Measurements from ENCODE around the gene MPEG1.

DNA sequence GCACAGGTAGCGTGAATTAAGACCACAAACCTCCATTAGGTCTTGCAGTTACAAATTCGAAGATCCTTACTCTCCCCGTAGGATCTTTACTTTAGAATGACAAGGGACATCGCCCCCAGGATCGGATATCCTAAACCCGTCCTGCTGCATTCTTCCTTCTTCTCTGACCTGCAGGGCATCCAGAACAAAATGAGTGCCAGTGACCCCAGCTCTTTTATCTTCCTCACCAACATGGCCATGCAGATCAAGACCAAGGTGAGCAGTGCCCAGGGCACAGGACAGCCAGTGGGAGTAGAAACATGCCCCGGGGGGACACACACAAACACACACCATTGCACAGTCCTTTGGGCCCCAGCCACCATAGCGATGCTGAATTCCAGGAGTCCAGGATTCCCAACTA is 42.6 kb upstream of the MPEG1 start:
- TF ChIP-seq, protein P1, sequence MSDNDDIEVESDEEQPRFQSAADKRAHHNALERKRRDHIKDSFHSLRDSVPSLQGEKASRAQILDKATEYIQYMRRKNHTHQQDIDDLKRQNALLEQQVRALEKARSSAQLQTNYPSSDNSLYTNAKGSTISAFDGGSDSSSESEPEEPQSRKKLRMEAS (IDR thresholded peaks at IDR 0.05): no peak
- TF ChIP-seq EP300 (IDR thresholded peaks at IDR 0.05; ENCODE audit: low read depth in 2 of 2, low read length in 2 of 2): no peak
- no peak for TF ChIP-seq EP300 (CRISPR knock-in tag; IDR thresholded peaks at IDR 0.05; ENCODE audit: borderline replicate concordance)
- TF ChIP-seq ZNF589 (CRISPR knock-in tag; conservative IDR thresholded peaks at IDR 0.05): no peak
- TF ChIP-seq, protein P2, sequence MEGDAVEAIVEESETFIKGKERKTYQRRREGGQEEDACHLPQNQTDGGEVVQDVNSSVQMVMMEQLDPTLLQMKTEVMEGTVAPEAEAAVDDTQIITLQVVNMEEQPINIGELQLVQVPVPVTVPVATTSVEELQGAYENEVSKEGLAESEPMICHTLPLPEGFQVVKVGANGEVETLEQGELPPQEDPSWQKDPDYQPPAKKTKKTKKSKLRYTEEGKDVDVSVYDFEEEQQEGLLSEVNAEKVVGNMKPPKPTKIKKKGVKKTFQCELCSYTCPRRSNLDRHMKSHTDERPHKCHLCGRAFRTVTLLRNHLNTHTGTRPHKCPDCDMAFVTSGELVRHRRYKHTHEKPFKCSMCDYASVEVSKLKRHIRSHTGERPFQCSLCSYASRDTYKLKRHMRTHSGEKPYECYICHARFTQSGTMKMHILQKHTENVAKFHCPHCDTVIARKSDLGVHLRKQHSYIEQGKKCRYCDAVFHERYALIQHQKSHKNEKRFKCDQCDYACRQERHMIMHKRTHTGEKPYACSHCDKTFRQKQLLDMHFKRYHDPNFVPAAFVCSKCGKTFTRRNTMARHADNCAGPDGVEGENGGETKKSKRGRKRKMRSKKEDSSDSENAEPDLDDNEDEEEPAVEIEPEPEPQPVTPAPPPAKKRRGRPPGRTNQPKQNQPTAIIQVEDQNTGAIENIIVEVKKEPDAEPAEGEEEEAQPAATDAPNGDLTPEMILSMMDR (CRISPR knock-in tag; IDR thresholded peaks at IDR 0.05): no peak
- no peak for TF ChIP-seq GATAD2A (CRISPR knock-in tag; IDR thresholded peaks at IDR 0.05)
- TF ChIP-seq, protein P3, sequence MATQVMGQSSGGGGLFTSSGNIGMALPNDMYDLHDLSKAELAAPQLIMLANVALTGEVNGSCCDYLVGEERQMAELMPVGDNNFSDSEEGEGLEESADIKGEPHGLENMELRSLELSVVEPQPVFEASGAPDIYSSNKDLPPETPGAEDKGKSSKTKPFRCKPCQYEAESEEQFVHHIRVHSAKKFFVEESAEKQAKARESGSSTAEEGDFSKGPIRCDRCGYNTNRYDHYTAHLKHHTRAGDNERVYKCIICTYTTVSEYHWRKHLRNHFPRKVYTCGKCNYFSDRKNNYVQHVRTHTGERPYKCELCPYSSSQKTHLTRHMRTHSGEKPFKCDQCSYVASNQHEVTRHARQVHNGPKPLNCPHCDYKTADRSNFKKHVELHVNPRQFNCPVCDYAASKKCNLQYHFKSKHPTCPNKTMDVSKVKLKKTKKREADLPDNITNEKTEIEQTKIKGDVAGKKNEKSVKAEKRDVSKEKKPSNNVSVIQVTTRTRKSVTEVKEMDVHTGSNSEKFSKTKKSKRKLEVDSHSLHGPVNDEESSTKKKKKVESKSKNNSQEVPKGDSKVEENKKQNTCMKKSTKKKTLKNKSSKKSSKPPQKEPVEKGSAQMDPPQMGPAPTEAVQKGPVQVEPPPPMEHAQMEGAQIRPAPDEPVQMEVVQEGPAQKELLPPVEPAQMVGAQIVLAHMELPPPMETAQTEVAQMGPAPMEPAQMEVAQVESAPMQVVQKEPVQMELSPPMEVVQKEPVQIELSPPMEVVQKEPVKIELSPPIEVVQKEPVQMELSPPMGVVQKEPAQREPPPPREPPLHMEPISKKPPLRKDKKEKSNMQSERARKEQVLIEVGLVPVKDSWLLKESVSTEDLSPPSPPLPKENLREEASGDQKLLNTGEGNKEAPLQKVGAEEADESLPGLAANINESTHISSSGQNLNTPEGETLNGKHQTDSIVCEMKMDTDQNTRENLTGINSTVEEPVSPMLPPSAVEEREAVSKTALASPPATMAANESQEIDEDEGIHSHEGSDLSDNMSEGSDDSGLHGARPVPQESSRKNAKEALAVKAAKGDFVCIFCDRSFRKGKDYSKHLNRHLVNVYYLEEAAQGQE (IDR thresholded peaks at IDR 0.05; ENCODE audit: borderline replicate concordance in 1 of 2, low read depth in 1 of 2, low read length in 2 of 2): no peak
- no peak for TF ChIP-seq ZNF670 (CRISPR knock-in tag; IDR thresholded peaks at IDR 0.05; ENCODE audit: borderline replicate concordance)
- TF ChIP-seq RAD21 (CRISPR knock-in tag; IDR thresholded peaks at IDR 0.05): no peak
- no peak for TF ChIP-seq FOXP1 (IDR thresholded peaks at IDR 0.05)
- no peak for TF ChIP-seq FOXP1 (CRISPR knock-in tag; IDR thresholded peaks at IDR 0.05)

Data from HepG2 (cell line).